ENCODE results near the gene PRKG1.

Gene PRKG1

GRCh38 chr10:51217505-51217904, 143.2 kb downstream of the PRKG1 start:
- DNase-seq (ENCODE audit: low read depth in 2 of 2, low spot score in 1 of 2): no peak

DNA sequence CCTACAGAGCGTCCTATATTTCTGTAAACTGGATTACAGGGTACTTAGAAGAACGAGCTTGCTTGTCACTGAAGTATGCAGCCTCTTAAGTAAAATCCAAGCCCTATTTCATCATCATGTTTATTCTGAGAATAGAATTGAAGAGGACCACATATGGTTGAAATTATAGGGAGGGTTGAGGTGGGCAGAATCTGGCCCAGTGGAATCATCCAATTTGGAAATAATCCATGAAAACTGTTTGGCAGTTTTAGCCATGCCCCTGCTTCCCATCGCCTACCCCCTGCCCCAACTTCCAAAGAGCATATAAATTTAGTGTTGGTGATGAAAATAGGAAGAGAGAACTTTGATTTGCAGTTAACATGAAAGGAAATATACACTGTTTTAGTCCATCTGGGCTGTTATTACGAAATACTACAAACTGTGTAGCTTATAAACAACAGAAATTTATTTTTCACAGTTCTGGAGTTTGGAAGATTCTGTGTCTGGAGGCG, 150.4 kb downstream of the PRKG1 start:
- no peak for DNase-seq (ENCODE audit: low read depth in 2 of 2, low spot score in 1 of 2)

DNA sequence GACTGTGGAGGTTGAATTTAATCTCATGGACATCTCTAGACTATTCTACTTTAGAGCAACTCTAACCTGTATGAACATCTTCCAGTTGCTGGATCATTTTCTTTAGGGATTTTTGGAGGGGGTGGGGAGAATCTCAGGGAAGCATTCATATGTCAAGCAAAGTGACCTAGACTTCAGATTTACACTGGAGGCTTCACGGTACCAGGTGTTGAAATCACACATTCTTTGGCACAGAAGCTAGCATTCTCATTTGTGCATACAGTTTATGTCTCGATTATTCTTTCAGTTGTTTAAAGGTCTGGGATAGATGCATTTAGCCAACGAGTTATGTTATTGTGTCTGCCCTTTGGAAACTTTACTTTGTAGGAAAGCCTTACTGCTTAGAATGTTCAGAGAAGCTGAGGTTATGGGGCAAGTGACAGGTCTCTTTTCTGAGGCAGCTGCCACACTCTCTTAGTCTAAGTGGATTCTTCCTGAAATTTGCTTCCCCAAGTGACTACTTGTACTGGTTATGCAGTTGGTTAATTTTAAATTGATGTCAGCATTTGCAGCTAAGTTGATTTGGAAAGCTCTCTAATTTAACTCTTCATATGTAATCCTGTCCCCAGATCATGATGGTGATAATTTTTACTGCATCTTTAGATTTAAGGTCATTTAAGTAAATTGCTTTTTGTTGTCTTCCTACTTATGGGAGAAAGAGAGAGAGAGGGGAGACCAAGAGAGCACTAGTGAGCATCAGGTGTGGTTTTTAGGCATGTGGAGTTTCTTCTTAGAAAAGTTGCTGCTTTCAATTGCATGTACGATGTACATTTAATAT, 153.8 kb downstream of the PRKG1 start:
- no peak for DNase-seq (ENCODE audit: low read depth in 2 of 2, low spot score in 1 of 2)

- DNase-seq (ENCODE audit: low read depth in 2 of 2, low spot score in 1 of 2): no peak
These were observed 154.4 kb downstream of the PRKG1 start for GRCh38 chr10:51228714-51229100.

DNA sequence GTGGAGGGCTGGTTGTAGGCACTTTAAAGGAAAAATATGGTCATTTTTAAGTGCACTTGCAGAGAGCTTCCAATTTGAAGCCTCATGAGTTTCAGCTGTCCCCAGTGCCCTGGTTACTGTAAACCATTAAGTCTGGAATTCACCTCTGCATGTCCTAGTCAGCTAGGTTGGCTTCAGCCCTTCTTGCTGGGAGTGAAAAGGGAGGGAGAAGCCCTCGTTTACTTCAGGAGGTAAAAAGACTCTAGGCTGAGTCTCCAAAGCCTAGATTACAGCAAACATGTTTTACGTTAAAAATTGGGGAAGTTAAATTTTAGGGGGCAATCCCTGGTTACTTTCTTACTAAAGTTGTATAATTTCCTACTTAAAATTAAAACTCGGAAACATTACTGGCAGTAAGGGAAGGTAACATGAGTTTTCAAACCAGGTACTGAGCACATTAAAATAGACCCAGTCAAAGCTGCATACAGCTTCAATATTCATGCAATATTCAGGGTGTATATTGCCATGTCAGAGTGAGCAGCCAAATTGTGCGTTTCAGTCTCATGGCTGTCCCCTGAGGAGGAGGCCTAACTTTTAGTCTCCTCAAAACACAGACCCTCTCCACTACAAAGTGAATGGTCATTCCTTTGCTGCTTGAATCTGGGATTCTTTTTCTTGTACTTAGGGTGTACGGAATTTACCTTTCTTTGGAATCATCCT, 156.7 kb downstream of the PRKG1 start:
- DNase-seq (ENCODE audit: low read depth in 2 of 2, low spot score in 1 of 2): no peak

- DNase-seq (ENCODE audit: low read depth in 2 of 2, low spot score in 1 of 2): no peak
These were observed 157.5 kb downstream of the PRKG1 start for GRCh38 chr10:51231754-51232153.

GRCh38 chr10:51233337-51234100, 159.2 kb downstream of the PRKG1 start:
- DNase-seq (ENCODE audit: low read depth in 2 of 2, low spot score in 1 of 2): no peak

DNA sequence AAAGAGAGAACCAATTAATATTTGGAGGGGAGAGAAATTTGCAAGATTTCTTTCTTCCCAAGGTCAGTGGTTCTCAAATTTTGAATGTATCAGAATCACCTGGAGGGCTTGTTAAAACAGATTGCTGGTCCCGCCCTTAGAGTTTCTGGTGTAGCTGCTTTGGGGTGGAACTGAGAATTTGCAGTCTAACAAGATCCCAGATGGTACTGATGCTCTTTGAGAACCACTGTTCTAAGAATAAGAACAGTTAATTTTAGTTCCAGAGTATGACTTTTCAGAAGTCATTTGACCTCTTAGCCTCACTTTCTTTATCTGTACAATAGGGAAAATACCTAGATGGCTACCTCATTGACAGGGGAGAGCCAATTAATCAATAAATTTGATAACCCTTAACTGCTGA, 161.6 kb downstream of the PRKG1 start:
- no peak for DNase-seq (ENCODE audit: low read depth in 2 of 2, low spot score in 1 of 2)

DNA sequence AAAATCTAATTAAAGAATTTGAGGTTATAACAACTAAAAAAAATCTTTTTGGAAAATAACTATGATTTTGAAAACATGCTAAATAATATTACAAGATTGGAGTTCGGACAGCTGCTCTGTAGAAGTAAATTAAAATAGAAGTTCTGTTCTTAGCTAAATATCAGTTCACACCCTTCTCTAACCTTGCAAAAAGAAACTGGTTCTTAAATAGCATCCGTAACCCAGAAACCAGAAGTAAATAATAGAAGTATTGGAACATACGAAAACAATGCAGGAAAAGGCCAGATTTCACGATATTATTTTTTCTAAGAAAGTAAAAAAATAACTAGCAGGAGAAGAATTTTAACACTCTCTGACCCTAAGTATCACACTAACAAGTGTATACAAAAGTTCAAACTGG, 164.7 kb downstream of the PRKG1 start:
- DNase-seq (ENCODE audit: low read depth in 2 of 2, low spot score in 1 of 2): no peak

GRCh38 chr10:51241461-51241860, 167.2 kb downstream of the PRKG1 start:
- no peak for DNase-seq (ENCODE audit: low read depth in 2 of 2, low spot score in 1 of 2)

DNA sequence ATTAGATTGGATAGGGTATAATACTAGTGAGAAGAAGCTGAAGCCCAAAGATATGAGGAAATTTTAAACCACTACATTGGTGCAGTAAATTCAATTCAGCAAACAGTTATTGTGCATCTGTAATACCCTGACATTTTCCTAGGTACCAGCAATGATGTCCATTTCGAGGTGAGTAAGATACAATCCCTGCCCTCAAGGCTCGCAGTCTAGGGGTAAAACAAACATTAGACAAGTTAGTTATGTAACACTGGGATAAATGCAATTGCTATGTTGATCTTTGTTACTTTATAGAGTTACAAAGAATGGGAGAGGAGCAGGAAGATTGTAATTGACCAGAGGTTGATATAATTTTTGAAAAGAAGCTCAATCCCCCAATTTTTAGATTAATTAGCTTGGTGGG, 168.1 kb downstream of the PRKG1 start:
- DNase-seq (ENCODE audit: low read depth in 2 of 2, low spot score in 1 of 2): no peak

- DNase-seq (ENCODE audit: low read depth in 2 of 2, low spot score in 1 of 2): no peak
These were observed 170.0 kb downstream of the PRKG1 start for GRCh38 chr10:51244309-51244708.

- no peak for DNase-seq (ENCODE audit: low read depth in 2 of 2, low spot score in 1 of 2)
These were observed 170.6 kb downstream of the PRKG1 start for GRCh38 chr10:51244748-51245490.

DNA sequence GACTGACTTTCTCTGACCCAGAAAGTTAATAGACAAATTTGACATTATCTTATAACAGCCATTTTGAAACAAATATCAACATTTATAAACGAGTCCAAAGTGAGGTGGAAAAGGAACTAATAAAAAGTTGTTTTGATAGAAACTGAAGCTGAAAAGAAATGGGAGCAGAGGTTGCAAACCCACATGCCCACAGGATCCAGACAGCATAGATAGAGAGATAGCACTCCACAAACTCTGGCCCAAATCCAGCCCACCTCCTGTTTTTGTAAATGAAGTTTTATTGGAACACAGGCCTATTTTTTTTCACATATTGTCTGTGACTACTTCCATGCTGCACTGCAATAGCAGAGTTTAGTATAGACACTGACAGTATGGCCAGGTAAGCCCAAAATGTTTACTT, 171.9 kb downstream of the PRKG1 start:
- DNase-seq (ENCODE audit: low read depth in 2 of 2, low spot score in 1 of 2): no peak

- DNase-seq (ENCODE audit: low read depth in 2 of 2, low spot score in 1 of 2): no peak
These were observed 176.1 kb downstream of the PRKG1 start for GRCh38 chr10:51250278-51250920.

GRCh38 chr10:51251110-51251509, 176.8 kb downstream of the PRKG1 start:
- DNase-seq (ENCODE audit: low read depth in 2 of 2, low spot score in 1 of 2): no peak

GRCh38 chr10:51255381-51255780, 181.1 kb downstream of the PRKG1 start:
- no peak for DNase-seq (ENCODE audit: low read depth in 2 of 2, low spot score in 1 of 2)

GRCh38 chr10:51257511-51258248, 183.4 kb downstream of the PRKG1 start:
- no peak for DNase-seq (ENCODE audit: low read depth in 2 of 2, low spot score in 1 of 2)

- no peak for DNase-seq (ENCODE audit: low read depth in 2 of 2, low spot score in 1 of 2)
These were observed 186.1 kb downstream of the PRKG1 start for GRCh38 chr10:51260376-51260775.

DNA sequence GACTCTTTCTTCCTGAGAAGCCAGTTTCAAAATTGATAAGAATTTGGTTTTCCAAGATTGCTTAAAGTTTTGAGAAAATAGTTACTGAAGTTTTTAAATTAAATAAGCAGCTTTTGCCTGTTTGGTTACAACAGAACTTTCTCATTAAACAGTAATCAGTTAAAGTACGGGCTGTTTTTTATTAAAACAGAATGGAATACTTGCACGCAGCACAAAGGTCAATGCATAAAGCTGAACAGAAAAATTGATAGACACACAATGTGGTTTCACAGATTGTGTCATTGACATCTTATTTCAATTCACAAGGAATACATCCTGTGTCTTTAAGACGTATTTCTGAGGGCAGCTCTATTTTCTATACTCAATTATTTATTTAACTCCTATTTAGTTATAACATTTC, 192.2 kb downstream of the PRKG1 start:
- no peak for DNase-seq (ENCODE audit: low read depth in 2 of 2, low spot score in 1 of 2)
